Neutrophil (primary cell): ENCODE data around the gene GPR137C.

Experiments
- H3K27ac ChIP-seq: fragments of 200-600 bp; sonication (generic); 2 replicates; pipeline ENCODE4 v1.5.1; 2016; ENCODE audit warnings: mild to moderate bottlenecking, moderate library complexity
- H3K27me3 ChIP-seq: fragments of 200-600 bp; sonication (generic); 2 replicates; pipeline ENCODE4 v1.6.0; 2016; ENCODE audit warnings: mild to moderate bottlenecking
- H3K36me3 ChIP-seq: fragments of 200-600 bp; sonication (generic); 2 replicates; pipeline ENCODE4 v1.5.1; 2017
- H3K4me1 ChIP-seq, 2 experiments: fragments of 200-600 bp in 1 of 2; sonication (generic) in 1 of 2; 1 replicate in 1 of 2; 2 replicates in 1 of 2; pipeline versions ENCODE4 v1.5.1 to v1.6.1; 2013 to 2016; ENCODE audit warnings: low read depth in 1 of 2, low read length in 1 of 2, mild to moderate bottlenecking in 1 of 2, moderate library complexity in 1 of 2; ENCODE audit not compliant: control insufficient read depth in 1 of 2, insufficient read depth in 1 of 2
- H3K4me3 ChIP-seq, 2 experiments: fragments of 200-600 bp in 1 of 2; sonication (generic) in 1 of 2; 1 replicate in 1 of 2; 2 replicates in 1 of 2; pipeline ENCODE4 v1.5.1; 2013 to 2016; ENCODE audit warnings: low read depth in 1 of 2, low read length in 1 of 2, mild to moderate bottlenecking in 1 of 2, moderate library complexity in 1 of 2
- H3K9me3 ChIP-seq: fragments of 200-600 bp; sonication (generic); 2 replicates; pipeline ENCODE4 v1.5.1; 2016
- CTCF ChIP-seq: fragments of 200-600 bp; sonication (generic); IDR thresholded peaks from 2 replicates; pipeline ENCODE4 v1.5.1; 2016; ENCODE audit warnings: antibody characterized with exemption

GPR137C gene

GRCh38 chr14:52649511-52649910, 96.9 kb downstream of the GPR137C start:
- no peak overlapping the region for H3K27ac ChIP-seq

GRCh38 chr14:52650774-52651173, 98.1 kb downstream of the GPR137C start:
- Histone ChIP-seq H3K27ac (no peak overlapping the region), H3K4me3 (no peak overlapping the region), H3K27me3 (no peaks in the 10 kb centered on the region), H3K9me3 (no peaks in the 10 kb centered on the region), H3K4me1 (no peaks in the 10 kb centered on the region), H3K36me3 (peaks cover 79% of the 10 kb centered on the region)
- no peak for TF ChIP-seq CTCF

More at GRCh38 chr14:52649511-52649910, 96.9 kb downstream of the GPR137C start:
- TF ChIP-seq CTCF = no peak
- H3K27me3 ChIP-seq = no peaks in the 10 kb centered on the region
- H3K9me3 ChIP-seq = no peaks in the 10 kb centered on the region
- no peaks in the 10 kb centered on the region for H3K4me1 ChIP-seq
- H3K4me3 ChIP-seq = no peak overlapping the region
- peaks cover 80% of the 10 kb centered on the region for H3K36me3 ChIP-seq

- TF ChIP-seq CTCF = no peak
- H3K27me3 ChIP-seq = no peaks in the 10 kb centered on the region
- peaks cover 74% of the 10 kb centered on the region for H3K36me3 ChIP-seq
- no peak overlapping the region for H3K27ac ChIP-seq
- no peaks in the 10 kb centered on the region for H3K9me3 ChIP-seq
- H3K4me3 ChIP-seq = no peak overlapping the region
- H3K4me1 ChIP-seq = no peaks in the 10 kb centered on the region
Observed at GRCh38 chr14:52656905-52657304, 104.3 kb downstream of the GPR137C start.

- Histone ChIP-seq H3K9me3 (no peaks in the 10 kb centered on the region), H3K27ac (no peak overlapping the region), H3K27me3 (no peaks in the 10 kb centered on the region), H3K36me3 (peaks cover 68% of the 10 kb centered on the region), H3K4me1 (no peaks in the 10 kb centered on the region), H3K4me3 (no peak overlapping the region)
- no peak for TF ChIP-seq CTCF
Observed at GRCh38 chr14:52660325-52660724, 107.7 kb downstream of the GPR137C start.

- TF ChIP-seq CTCF = no peak
- Histone ChIP-seq H3K9me3 (no peaks in the 10 kb centered on the region), H3K36me3 (peaks cover 68% of the 10 kb centered on the region), H3K4me3 (no peak overlapping the region), H3K27ac (no peak overlapping the region), H3K27me3 (no peaks in the 10 kb centered on the region), H3K4me1 (no peaks in the 10 kb centered on the region)
Observed at GRCh38 chr14:52660832-52661231, 108.2 kb downstream of the GPR137C start.

GRCh38 chr14:52661314-52661713, 108.7 kb downstream of the GPR137C start:
- Histone ChIP-seq H3K36me3 (peaks cover 69% of the 10 kb centered on the region), H3K9me3 (no peaks in the 10 kb centered on the region), H3K4me1 (no peaks in the 10 kb centered on the region), H3K4me3 (no peak overlapping the region), H3K27ac (no peak overlapping the region), H3K27me3 (no peaks in the 10 kb centered on the region)
- no peak for TF ChIP-seq CTCF
